ENCODE data around the gene SPINT2.
A peak's percentile ranks its signal among the peaks of the same experiment; 100 is the strongest.
"Not testable (repeated sequence)": the region's sequence is repeated elsewhere in the genome, so short reads cannot be mapped to it uniquely, and the experiment has no call there.

SPINT2 gene

DNA sequence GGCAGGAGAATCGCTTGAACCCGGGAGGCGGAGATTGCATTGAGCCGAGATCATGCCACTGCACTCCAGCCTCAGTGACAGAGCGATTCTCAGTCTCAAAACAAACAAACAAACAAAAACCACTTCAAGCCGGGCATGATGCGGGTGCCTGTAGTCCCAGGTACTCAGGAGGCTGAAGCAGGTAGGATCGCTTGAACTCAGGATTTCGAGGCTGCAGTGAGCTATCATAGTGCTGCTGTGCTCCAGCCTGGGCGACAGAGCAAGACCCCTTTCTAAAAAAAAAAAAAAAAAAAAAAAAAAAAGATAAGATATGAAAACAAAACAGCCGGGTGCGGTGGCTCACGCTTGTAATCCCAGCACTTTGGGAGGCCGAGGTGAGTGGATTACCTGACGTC, 21.1 kb upstream of the SPINT2 start:
- DNase-seq, result no peak

DNA sequence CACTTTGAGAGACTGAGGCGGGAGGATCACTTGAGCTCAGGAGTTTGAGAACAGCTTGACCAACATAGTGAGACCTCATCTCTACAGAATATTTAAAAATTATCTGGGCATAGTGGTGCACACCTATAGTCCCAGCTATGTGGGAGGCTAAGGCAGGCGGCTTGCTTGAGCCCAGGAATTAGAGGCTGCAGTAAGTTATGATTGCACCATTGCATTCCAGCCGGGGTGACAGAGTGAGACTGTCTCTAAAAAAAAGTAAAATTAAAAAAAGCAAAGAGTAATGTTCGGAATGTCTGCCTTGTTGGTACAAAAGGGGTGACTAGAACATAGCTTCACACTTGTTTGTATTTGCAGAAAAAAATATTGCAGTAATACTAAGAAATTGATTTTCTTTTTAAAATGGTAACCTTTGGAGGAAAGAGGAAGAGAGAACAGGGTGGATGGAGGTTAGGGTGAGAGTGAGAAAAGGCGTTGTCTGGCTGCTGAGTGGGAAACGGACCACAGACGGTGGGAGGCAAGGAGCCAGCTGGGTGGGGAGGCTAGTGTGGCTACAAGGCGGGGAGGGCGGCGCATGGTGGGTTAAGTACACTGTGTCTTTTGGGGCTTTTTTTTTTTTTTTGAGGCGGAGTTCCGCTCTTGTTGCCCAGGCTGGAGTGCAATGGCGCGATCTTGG, 18.4 kb upstream of the SPINT2 start:
- DNase-seq, result no peak

DNA sequence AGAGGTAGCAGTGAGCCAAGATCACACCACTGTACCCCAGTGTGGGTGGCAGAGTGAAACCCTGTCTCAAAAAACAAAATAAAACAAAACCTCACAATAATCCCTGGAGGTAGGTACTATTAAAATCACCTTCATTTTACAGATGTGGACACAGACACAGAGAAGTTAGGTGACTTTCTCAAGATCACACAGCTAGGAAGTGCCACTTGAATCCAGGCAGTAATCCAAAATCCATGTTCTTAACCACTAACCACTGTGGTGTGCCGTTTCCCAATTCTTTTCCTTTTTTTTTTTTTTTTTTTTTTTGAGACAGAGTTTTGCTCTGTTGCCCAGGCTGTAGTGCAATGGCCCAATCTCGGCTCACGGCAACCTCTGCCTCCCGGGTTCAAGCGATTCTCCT, 17.2 kb upstream of the SPINT2 start:
- no peak for DNase-seq

DNA sequence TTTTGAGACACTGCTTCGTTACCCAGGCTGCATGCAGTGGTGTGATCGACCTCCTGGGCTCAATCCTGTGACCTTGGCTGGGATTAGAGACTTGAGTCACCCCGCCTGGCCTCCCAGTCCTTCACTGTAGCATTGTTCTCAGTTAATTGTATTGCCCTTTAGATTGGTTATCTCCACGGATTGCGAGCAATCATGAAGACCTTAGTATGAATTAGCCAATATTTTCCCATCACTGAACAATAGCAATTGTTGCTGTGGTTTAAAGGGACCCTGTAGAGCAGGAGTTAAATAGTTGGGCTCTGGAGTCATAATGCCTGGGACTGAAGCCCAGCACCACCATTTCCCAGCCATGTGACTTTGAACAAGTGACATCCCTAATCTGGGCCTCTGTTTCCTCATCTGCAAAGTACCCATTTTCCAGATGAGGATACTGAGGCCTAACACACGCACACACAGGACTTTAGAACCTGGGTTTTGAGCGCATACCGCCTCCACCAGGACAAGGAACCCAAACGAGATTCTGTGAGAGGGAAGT, 16.6 kb upstream of the SPINT2 start:
- no peak for DNase-seq

DNA sequence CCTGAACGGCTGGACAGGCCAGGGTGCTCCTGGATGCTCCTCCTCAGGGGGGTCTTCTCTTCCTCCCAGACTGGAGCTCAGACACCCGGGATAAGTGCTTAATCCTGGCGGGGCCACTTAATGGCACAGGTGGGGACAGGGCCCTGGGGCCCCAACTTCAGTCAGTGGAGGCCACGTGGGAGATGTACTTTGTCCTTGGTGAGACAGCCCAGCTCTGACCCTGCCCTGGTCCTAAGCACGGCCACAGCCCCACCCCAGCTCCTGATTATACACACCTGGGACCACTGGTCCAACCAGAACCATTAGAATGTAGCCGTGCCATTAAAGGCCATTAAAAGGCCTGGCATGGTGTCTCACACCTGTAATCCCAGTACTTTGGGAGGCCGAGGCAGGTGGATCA, 16.0 kb upstream of the SPINT2 start:
- DNase-seq, result no peak

DNA sequence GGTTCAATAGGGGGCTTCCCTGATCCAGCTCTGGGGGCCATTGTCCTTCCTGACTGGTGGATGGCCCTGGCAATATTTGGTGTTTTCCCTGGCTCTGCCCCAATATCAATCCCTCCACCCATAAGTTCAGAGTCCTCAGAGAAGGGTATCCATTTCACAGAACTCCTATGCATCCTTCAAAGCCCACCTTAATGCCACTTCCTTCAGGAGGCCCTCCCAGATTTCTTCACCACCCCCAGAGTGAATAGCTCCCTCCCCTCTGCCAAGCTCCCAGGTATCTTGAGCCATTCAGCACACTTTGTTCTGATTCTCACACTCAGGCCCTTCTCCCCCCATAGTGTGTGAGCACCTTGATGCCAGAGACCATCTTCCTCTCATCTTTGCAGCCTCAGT, 13.9 kb upstream of the SPINT2 start:
- no peak for DNase-seq

DNA sequence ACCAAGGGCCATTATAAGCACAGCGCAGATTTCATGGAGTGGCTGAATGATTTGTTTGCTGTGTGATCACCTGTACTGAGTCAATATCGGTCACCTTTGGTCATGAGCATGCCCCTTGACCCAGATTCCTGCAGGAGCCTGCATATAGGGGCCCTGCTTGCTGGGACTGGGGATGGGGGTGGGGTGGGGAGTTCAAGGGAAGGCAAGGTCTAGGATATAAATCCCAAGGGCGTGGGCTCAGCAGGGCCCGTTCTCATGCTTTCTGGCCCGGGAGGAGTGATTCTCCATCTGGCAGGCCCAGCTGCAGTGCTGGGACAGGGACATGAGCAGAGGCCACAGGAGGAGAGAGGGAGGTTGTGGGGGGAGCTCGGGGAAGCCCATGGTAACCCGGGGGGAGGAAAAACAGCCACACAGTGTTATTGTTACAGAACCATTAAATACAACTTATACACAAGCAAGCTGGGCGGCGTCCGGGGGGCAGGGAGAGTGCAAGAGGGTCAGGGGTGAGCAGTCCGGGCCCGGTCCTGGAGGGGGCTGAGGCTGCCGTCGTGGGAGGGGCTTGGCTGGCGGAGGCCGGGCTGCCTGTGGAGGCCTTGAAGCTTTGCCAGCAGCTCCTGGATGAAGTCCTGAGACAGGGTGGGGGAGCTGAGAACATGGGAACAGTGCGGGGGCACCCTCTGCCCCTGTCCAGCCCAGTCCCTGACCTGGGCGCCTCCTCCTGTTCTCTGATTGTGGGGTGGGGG, 13.4 kb upstream of the SPINT2 start:
- DNase-seq, result peak; percentile 87

DNA sequence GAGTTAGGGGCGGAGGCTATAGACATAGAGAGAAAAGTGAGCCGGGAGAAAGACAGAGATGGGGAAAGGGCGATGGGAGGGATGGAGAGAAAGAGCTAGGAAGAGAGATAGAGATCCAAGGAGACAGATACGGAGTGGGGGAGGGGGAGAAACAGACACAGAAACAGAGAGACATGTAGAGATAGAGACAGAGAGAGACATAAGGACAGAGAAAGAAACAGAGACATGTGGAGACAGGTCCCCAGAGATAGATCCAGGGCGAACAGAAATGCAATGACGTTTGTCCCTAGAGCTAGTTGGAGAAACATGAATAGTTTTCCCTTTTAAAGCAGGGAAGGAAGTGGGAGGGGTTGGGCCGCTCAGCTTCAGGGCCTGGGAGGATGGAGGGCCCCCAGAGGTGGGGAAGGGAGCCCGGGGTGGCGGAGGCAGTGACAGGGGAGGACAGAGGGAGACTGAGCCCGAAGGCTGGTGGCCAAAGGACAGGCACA, 12.8 kb upstream of the SPINT2 start:
- DNase-seq, result peak; percentile 84

DNA sequence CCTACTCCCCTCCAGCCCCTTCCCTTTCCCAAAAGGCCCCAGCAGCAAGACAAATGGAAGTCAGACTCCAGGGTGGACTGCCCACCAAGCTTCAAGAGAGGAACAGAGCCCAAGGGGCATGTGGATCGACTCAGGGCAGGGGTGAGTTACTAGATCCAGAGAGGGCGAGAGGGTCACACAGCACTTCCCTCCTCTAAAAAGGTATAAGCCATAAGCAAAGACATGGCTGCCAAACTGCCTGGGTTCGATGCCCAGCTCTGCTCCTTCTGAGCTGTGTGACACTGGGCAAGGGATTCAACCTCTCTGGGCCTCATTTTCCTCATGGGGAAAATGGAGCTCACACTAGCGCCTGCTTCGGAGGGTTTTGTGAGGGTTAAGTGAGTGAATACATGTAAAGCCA, 12.0 kb upstream of the SPINT2 start:
- no peak for DNase-seq

DNA sequence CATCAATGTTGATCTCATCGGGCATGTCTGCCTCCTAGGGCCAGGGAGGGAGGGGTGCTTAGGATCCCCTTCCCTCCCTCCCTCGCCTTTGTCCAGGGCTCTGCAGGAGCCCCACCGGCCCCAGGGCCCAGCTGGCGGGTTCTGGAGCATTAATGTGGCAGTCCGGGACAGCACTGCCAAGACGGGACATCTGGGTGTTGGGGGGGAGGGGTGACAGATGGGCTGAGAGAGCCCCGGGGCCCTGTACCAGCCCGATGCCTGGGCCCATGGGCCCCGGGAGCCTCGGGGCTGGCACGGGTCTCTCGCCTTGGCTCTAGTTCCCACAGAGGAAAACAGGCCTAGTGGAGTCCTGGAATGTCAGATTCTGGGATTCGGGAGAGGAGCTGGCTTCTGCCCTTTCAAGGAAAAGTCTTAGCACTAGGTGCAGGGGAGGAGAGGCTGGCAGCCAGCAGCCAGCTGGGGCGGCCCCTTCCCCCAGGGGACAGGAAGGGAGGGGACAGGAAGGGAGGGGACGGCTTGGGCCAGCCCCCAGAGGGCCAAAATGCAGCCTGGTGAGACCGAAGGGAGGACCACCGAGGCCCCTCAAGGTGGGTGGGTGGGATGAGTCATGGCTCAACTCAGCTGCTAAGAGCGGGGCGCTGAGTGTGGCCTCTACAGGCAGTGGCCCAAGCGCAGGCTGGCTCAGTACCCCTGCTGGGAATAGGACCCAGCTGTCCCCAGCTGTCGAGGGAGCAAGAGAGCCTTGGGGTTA, 11.3 kb upstream of the SPINT2 start:
- DNase-seq, result peak; percentile 86

DNA sequence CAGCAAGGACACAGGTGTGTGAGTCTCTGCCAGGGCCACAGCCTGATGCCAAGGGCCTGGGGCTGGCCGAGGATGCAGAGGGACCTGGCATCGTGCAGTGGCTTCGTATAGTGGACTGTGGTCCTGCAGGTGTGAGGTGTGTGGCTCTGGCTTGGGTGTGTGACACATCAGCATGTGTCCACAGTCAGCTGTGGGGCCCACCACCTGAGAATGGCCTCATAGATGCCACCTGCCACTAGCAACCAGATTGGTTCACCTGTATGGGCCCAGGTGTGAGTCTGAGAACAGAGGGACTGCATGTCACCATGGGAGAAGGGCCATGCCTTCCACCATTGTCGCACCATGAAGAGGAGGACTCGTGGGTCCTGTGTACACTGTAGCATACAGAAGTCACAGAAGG, 10.6 kb upstream of the SPINT2 start:
- no peak for DNase-seq

DNA sequence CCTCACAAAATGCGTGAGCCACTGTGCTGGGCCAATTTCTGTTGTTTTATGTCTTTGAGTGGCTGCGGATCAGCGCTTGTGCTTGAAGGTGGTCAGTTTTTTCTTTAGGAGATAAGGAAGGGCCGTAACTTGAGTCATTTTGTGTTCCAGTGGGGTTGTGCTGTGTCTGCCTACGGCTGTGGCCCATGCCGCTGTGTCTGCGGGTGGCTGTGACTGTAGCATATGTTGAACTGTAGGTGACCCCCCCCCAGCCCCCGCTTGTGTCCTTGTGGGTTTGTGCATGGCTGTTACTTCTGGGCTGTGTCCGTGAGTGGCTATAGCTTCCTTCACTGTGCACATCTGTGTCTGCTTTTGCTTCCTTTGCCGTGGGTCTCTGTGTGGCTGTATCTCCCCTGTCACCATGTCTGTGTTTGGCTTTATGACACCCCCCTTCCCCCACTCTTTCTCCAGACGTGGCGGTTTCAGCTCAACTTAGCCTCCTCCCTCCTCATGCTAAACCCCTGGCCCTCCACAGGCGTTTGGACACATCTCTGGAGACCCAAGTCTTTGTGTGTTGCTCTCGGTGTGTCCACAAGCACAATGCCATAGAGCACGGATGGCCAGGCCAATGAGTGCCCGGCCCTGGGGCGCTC, 8.9 kb upstream of the SPINT2 start:
- DNase-seq, result no peak

DNA sequence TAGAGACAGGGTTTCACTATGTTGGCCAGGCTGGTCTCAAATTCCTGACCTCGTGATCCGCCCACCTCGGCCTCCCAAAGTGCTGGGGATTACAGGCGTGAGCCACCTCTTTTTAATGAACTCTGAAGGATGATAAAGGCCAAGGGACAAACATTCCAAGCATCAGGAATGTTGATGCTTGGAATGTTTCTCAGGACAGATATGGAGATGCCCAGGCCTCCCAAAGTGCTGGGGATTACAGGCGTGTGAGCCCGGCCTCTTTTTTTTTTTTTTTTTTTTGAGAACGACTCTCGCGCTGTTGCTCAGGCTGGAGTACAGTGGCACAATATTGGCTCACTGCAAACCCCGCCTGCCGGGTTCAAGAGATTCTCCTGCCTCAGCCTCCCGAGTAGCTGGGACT, 2.4 kb upstream of the SPINT2 start:
- DNase-seq, result not testable (repeated sequence)

DNA sequence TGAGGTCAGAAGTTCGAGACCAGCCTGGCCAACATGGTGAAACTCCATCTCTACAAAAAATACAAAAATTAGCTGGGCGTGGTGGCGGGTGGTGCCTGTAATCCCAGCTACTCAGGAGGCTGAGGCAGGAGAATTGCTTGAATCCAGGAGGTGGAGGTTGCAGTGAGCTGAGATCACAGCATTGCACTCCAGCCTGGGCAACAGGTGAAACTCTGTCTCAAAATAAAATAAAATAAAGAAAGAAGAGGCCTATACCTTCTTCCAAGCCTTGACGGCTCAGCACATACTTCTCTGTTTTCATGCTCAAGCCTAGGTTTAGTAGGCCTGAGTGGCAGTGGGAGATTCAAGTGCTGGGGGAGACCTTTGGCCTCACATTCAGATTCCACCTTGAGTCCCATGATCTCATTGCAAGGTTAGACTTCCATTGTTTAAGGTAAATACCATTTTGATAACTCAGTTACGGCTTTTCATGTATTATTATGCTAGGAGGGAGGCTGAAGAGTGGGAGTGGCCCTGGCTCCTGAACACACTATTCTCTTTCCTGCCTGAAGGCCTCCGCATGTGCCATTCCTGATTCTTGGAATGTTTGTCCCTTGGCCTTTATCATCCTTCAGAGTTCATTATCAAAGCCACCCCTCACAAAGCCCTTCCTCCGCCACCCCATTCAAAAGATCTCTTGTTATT, 1.6 kb upstream of the SPINT2 start:
- DNase-seq, result no peak

DNA sequence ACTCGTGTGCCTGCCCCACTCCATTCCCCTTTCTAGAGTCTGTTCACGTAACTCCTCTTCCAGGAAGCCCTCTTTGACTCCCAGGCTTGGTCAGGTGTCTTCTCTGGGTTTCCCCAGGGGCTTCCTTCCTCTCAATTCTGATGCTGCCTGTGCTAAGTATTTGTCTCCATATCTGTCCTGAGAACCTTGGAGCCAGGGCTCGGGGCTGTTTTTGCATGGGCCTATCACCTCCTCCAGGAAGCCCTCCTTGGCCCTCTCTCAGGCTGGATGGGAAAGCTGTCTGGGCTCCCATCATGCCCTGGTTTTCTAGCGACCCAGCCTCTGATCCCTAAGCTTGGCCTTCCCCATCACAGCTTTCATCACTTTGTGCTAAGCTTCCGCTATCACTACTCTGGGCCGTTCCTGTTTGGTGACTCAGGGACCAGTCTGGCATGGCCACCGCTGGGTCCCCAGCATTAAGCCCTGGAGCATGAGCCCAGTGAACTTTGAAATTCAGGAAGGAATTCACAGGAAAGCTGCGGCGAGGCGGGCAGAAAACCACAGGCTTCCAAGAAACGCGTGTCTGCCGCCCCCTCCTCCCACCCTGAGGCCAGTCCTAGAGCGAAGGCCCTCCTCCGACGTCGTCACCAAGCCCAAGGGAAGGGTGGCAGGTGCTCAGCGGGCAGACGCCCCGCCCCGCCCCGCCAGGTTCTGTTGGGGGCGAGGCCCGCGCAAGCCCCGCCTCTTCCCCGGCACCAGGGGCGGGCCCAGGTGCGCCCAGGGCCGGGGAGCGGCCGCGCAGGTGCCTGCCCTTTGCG, 486 bp upstream of the SPINT2 start:
- DNase-seq, result no peak

DNA sequence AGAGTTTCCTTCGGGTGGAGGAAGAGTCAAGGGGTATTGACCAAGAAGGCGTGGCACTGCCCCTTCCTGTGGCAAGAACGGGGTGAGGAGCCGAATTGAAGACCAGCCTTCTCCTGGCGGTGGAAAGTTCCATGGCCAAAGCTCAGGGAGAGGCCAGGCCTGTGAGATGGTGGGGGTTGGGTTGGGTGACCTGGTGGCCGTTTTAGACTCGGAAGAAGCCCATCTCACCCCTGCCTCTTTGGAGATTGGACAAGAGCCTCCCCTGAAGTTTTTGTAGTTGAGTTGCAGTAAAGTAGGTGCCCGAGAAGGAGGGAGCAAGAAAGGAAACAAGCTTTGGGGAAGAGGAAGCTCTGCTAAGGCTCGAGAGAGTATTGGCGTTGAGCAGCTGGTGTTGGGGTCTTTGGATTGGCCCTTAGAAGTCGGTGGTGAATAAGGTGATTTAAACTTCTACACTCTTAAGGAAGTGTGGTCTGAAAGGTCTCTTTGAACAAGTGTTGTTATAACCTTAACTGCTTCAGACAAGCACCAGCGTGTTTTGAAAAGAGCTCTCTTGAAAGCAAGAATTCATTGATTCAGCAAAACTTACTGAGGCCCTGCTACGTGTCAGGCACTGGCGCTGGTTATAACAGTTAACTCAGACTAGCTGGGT, 964 bp downstream of the SPINT2 start:
- no peak for DNase-seq

DNA sequence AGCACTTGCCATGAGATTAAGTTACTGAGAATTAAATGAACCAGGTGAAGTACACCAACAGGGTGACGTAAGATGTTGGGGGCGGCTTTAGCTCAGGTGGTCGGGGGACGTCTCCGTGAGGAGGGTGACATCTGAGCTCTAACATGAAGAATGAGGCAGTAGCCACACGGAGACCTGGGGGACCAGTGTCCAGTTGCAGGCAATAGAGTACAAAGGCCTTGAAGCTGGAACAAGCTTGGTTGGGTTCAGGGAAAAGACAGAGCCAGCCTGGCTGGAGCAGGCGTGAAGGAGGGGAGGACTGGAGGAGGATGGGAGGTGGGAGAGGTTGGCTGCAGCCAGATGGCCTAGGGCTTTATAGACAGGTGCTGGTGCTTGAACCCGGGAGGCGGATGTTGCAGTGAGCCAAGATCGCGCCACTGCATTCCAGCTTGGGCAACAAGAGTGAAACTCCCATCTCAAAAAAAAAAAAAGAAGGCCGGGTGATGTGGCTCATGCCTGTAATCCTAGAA, 1.6 kb downstream of the SPINT2 start:
- DNase-seq, result peak; percentile 59

DNA sequence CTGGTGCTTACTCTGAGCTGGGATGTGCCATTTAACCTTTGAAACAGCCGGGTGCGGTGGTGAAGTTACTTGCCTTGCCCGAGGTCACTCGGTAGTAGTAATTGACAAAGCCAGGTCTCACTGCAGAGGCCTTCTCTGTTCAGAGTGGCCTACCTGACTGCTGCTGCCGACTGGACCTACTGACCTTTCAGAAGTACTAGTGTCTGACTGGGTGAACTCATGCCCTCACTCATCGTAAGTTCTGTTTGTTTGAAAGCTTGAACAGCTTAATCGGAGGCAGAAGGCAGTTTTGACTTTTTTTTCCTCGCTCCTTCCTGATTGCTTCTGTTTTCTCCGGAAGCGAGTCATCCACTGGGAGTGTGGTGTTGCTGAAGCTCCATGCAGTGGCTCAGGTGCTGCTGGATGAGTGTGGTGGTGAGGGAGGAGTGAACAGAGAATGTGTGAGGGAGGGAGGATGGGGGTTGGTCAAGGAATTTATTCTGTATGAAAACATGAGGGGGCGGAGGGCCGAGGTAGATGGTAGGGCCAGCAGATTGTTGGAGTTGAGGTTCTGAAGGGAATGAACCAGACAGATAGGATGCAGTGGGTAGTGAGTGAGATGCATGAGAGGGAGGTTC, 2.7 kb downstream of the SPINT2 start:
- DNase-seq, result no peak

DNA sequence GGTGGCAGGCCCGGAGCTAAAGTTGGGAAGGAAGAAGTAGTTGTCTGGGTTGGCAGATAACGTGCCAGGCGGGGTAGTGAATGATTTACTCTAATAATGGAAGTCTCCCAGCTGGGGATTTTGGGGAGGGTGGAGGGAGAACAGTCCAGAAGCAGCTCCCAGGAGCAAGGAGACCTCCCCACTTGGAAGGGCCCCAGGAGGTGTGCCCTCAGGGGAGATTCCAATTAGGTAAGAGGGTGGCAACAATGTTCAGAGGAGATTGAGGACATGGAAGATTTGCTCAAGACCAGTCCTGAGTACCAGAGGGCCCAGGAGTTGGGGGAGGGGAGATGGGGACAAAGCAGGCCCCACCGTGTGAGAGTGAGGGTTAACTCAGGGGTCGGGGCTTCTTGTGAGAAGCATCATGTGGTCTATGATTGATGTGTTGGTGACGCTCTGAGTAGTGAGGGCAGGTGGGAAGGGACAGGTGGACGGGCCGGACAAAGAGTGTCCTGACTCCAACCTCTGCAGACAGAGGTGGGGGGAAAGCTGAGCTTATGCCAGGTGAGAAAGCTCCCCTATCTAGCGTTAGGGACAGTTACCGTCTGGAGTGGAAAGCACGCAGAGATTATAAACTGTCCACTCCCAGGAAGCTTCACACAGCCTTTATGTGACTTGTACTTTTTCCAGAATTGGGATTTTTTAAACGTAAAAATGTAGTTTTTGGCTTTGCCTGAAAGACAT, 3.5 kb downstream of the SPINT2 start:
- no peak for DNase-seq

DNA sequence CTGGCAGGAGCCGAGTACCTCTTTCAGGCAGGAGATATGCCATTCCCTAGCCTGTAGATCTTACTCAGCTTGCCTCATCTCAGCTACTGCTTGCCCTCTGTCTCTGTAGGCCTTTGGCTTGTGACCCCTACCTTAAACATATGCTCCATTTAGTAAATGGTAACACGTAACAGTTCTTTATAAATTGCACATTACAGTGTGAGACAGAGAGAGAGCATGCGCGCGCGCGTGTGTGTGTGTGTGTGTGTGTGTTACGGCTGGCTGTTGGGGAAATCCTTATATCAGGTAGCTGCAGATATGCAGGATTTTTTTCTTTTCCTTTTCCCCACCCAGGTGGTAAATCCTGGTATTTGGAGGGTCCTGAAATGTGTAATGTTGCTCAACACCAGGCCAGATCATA, 4.2 kb downstream of the SPINT2 start:
- DNase-seq, result no peak

Data from DMS 273 treated with DMSO at 0.1 percent for 48 hours (cell line).